Measurements from ENCODE around the gene PAQR8.

DNA sequence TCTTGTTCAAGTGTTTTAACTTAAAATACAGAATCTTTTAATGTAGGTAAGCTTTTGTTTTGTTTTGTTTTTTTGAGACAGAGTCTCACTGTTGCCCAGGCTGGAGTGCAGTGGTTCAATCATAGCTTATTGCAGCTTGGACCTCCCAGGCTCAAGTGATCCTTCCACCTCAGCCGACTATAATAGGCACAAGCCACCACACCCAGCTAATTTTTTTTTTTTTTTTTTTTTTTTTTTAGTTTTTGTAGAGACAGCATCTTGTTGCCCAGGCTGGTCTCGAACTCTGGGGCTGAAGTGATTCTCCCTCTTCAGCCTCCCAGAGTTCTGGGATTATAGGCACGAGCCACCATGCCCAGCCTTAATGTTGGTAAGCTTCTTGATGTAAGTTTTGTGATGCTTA, 61.5 kb downstream of the PAQR8 start:
- TF ChIP-seq, protein P1, sequence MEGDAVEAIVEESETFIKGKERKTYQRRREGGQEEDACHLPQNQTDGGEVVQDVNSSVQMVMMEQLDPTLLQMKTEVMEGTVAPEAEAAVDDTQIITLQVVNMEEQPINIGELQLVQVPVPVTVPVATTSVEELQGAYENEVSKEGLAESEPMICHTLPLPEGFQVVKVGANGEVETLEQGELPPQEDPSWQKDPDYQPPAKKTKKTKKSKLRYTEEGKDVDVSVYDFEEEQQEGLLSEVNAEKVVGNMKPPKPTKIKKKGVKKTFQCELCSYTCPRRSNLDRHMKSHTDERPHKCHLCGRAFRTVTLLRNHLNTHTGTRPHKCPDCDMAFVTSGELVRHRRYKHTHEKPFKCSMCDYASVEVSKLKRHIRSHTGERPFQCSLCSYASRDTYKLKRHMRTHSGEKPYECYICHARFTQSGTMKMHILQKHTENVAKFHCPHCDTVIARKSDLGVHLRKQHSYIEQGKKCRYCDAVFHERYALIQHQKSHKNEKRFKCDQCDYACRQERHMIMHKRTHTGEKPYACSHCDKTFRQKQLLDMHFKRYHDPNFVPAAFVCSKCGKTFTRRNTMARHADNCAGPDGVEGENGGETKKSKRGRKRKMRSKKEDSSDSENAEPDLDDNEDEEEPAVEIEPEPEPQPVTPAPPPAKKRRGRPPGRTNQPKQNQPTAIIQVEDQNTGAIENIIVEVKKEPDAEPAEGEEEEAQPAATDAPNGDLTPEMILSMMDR (conservative IDR thresholded peaks at IDR 0.05; ENCODE audit: low read length) = no peak
- TF ChIP-seq EZH2phosphoT487 (IDR thresholded peaks at IDR 0.05; ENCODE audit: borderline replicate concordance, low read depth, low read length) = no peak
